ENCODE measurements around the gene ZNF420. TPM values are rescaled to one million over a fixed set of nuclear protein-coding genes. Genes with fewer than 3 reads are reported as not detected.

The ZNF420 gene
- total RNA-seq (2021): 9.8 and 12.5 TPM in 2 replicates
- long read RNA-seq, transcript ZNF420-202 (5 exons, 3,535 nt): major isoform, 69 of 99 reads
- long read RNA-seq, partial matches to known transcripts: 7 of 99 reads
- long read RNA-seq, other reads (novel, unspliced or antisense): 22 of 99 reads

GRCh38 chr19:37077934-37078716 is at the start of gene ZNF420:
ZNF420 (plus strand) TSS chr19:37078433; CDS start chr19:37089119, 10,686 bp downstream.
- H3K4me1 Mint-ChIP-seq: peaks cover 15 to 19% of the 10 kb centered on the region in 2 experiments
- Histone ChIP-seq H3T11ph (ENCODE audit: low read length) (no peak within 1 kb of the TSS), H3K79me2 (ENCODE audit: insufficient read depth, low read length) (peaks cover 7% of the 10 kb centered on the region; the same call in 1 of the 2 replicates), H3K4me2 (ENCODE audit: insufficient read depth, insufficient read length, low read length) (peak within 1 kb of the TSS; percentile 96), H2BK12ac (ENCODE audit: insufficient read length, low read depth, low read length) (no peak within 1 kb of the TSS), H3K9me3 (ENCODE audit: control insufficient read depth, low read depth, low read length) (no peaks in the 10 kb centered on the region), H4K5ac (ENCODE audit: insufficient read length, low read depth, low read length) (no peak within 1 kb of the TSS), H2BK15ac (ENCODE audit: low read depth, low read length) (no peak within 1 kb of the TSS), H3K56ac (ENCODE audit: insufficient read length, low read depth, low read length) (no peak within 1 kb of the TSS), H3K4me1 (ENCODE audit: insufficient read depth, low read length) (peaks cover 4% of the 10 kb centered on the region; the same call in 1 of the 2 replicates), H3K27me3 (ENCODE audit: insufficient read depth, low read length) (no peaks in the 10 kb centered on the region), H2BK5ac (ENCODE audit: insufficient read length, low read length) (no peak within 1 kb of the TSS), H4K20me1 (ENCODE audit: control insufficient read depth, insufficient read depth, insufficient read length) (no peaks in the 10 kb centered on the region), H3K79me1 (ENCODE audit: insufficient read depth, low read depth, low read length, poor library complexity, severe bottlenecking) (no peaks in the 10 kb centered on the region), H3K23me2 (ENCODE audit: insufficient read length, low read depth, low read length, poor library complexity, severe bottlenecking) (peaks cover 7% of the 10 kb centered on the region), H2AFZ (ENCODE audit: low read length) (peak within 1 kb of the TSS; percentile 75), H3K9ac (ENCODE audit: extremely low read depth, insufficient read length, low read length) (peak within 1 kb of the TSS; percentile 76), H3K14ac (ENCODE audit: insufficient read depth, low read length) (0 out of 2 replicates have a peak within 1 kb of the TSS, but pooled peaks have one; percentile 11), H3K27ac (ENCODE audit: insufficient read length, low read depth, low read length) (no peak within 1 kb of the TSS), H2AK5ac (ENCODE audit: insufficient read length, low read length) (no peak within 1 kb of the TSS), H4K91ac (ENCODE audit: insufficient read length, low read depth, low read length) (no peak within 1 kb of the TSS), H2BK120ac (ENCODE audit: low read depth, low read length, poor library complexity, severe bottlenecking) (no peak within 1 kb of the TSS), H3K23ac (ENCODE audit: insufficient read length, low read depth, low read length) (no peak within 1 kb of the TSS), H3K4ac (ENCODE audit: low read depth, low read length) (no peak within 1 kb of the TSS), H2BK20ac (ENCODE audit: low read depth, low read length, poor library complexity, severe bottlenecking) (no peak within 1 kb of the TSS), H3K18ac (ENCODE audit: insufficient read length, low read depth, low read length) (no peak within 1 kb of the TSS), H4K8ac (replicated peaks; ENCODE audit: insufficient read length, low read depth, low read length) (no peak within 1 kb of the TSS)
- WGBS (ENCODE audit: extremely low coverage, insufficient read length, low lambda C conversion rate): no CpG with 5 or more reads among the region's 61 CpGs
- H3K36me3 Mint-ChIP-seq (ENCODE audit: insufficient read depth in 1 of 3, low read depth in 3 of 3): peaks cover 20 to 27% (median 25%) of the 10 kb centered on the region in 3 experiments
- TF ChIP-seq CTCF (conservative IDR thresholded peaks at IDR 0.05): no peak
- peaks cover 56 to 68% of the 10 kb centered on the region in 2 experiments for H3K9me3 Mint-ChIP-seq
- H3K4me3 Mint-ChIP-seq: peak within 1 kb of the TSS; percentile 90 to 96
- peak within 1 kb of the TSS; percentile 4 to 92 (median 74); a peak in 5 of 7 replicates for H3K27ac Mint-ChIP-seq
- no peaks in the 10 kb centered on the region; the same call in 1 of the 2 replicates for H3K27me3 Mint-ChIP-seq (ENCODE audit: low read depth)
- peak; percentile 97 for DNase-seq
